Suprapubic skin (tissue), 4 donors: ENCODE measurements around the gene HINFP. TPM values are rescaled to one million over a fixed set of nuclear protein-coding genes. Genes with fewer than 3 reads are reported as not detected.
"Not testable (repeated sequence)": the region's sequence is repeated elsewhere in the genome, so short reads cannot be mapped to it uniquely, and the experiment has no call there.

Source experiments
- DNase-seq, 2 donors: peaks; one replicate each; pipeline ENCODE4 v3.0.0-alpha.2; 2019; ENCODE audit warnings: low spot score in 2 of 2
- H3K27ac ChIP-seq: fragments of 200-600 bp; sonication (generic); one replicate; pipeline ENCODE4 v1.5.1; 2019
- H3K27me3 ChIP-seq: fragments of 200-600 bp; sonication (generic); one replicate; pipeline ENCODE4 v1.5.1; 2019
- H3K36me3 ChIP-seq: fragments of 200-600 bp; sonication (generic); one replicate; pipeline ENCODE4 v1.5.1; 2019
- H3K4me1 ChIP-seq: fragments of 200-600 bp; sonication (generic); one replicate; pipeline ENCODE4 v1.5.1; 2019
- H3K4me3 ChIP-seq: fragments of 200-600 bp; sonication (generic); one replicate; pipeline ENCODE4 v1.5.1; 2019; ENCODE audit warnings: mild to moderate bottlenecking
- H3K9me3 ChIP-seq: fragments of 200-600 bp; sonication (generic); one replicate; pipeline ENCODE4 v1.5.1; 2019
- EP300 ChIP-seq: sonication (generic); formaldehyde crosslinking; IDR thresholded peaks from one replicate; pipeline ENCODE4 v1.6.1; 2017; ENCODE audit warnings: antibody characterized with exemption
- POLR2A ChIP-seq, 2 donors: fragments of 450-650 bp; IDR thresholded peaks; one replicate each; pipeline ENCODE4 v1.6.1; 2017; ENCODE audit warnings: antibody characterized with exemption in 2 of 2, mild to moderate bottlenecking in 2 of 2, moderate library complexity in 2 of 2
- POLR2AphosphoS5 ChIP-seq, 3 donors: sonication (generic); formaldehyde crosslinking; IDR thresholded peaks; one replicate each; pipeline ENCODE4 v1.6.1; 2017; ENCODE audit warnings: antibody characterized with exemption in 3 of 3
- WGBS: methylation state at CpG from one replicate; pipeline ENCODE4 v1.1.5; 2018; 5-methylcytosine and 5-hydroxymethylcytosine counted together
- total RNA-seq, 4 donors: library from RNA; depleted of rRNA; stranded (reverse); fragments of >200 nt; gene quantifications; one replicate each; pipeline ENCODE4 v1.1.0, GENCODE V29; 2016
- TF ChIP-seq, protein P1 (sequence below), 2 donors: fragments of 200-600 bp in 1 of 2; fragments of 450-650 bp in 1 of 2; sonication (generic) in 1 of 2; IDR thresholded peaks; one replicate each; pipeline ENCODE4 v1.5.1; 2016 to 2019; ENCODE audit warnings: antibody characterized with exemption in 2 of 2, mild to moderate bottlenecking in 1 of 2, moderate library complexity in 1 of 2

Gene HINFP
- total RNA-seq, 4 donors from 2014 or later = 16.1 to 45.1 (median 26.7) TPM

DNA sequence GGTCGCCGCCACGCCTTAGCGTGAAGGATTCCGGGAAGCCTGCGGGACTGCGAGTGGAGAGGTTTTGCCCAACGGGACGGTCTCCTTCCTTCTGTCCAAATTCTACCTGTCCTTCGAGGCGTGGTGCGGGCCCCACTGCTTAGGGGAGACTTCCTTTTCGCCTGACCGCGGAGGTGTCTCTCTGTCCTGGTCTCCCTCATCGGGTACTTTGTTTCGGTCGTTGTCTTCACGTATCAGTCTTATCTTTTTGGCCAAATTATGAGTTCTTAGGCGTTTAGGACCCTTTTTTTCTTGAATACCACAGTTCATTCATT is 388 bp downstream of the HINFP start:
- H3K4me1 ChIP-seq = peaks cover 38% of the 10 kb centered on the region
- WGBS = 3% methylated on average over 16 of the region's 20 CpGs
- H3K36me3 ChIP-seq = peaks cover 9% of the 10 kb centered on the region
- no peak for TF ChIP-seq POLR2A (IDR thresholded peaks at IDR 0.05)
- H3K9me3 ChIP-seq = no peaks in the 10 kb centered on the region
- no peaks in the 10 kb centered on the region for H3K27me3 ChIP-seq
- peak overlapping the region; percentile 63 for H3K4me3 ChIP-seq
- DNase-seq = no peak
- peak overlapping the region; percentile 85 for H3K27ac ChIP-seq

DNA sequence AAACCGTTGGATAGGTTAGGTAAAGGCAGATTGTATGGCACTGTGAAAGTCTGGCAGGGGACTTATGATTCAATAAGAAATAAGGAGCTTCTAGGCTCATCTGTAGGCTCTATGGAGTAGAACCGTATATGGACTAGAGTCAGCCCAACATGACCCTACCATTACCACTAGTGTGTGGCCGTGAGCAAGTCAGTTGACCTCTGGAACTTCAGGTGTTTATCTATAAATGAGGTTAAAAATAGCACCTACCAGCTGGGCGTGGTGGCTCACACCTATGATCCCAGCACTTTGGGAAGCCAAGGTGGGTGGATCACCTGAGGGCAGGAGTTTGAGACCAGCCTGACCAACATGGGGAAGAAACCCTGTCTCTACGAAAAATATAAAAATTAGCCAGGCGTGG is 4.4 kb downstream of the HINFP start:
- WGBS = 74% methylated on average over 6 of the region's 6 CpGs
- no peak overlapping the region for H3K27ac ChIP-seq
- H3K4me3 ChIP-seq = no peak overlapping the region
- H3K4me1 ChIP-seq = peaks cover 34% of the 10 kb centered on the region
- no peaks in the 10 kb centered on the region for H3K27me3 ChIP-seq
- no peak for DNase-seq
- H3K36me3 ChIP-seq = peaks cover 34% of the 10 kb centered on the region
- TF ChIP-seq, protein P1, sequence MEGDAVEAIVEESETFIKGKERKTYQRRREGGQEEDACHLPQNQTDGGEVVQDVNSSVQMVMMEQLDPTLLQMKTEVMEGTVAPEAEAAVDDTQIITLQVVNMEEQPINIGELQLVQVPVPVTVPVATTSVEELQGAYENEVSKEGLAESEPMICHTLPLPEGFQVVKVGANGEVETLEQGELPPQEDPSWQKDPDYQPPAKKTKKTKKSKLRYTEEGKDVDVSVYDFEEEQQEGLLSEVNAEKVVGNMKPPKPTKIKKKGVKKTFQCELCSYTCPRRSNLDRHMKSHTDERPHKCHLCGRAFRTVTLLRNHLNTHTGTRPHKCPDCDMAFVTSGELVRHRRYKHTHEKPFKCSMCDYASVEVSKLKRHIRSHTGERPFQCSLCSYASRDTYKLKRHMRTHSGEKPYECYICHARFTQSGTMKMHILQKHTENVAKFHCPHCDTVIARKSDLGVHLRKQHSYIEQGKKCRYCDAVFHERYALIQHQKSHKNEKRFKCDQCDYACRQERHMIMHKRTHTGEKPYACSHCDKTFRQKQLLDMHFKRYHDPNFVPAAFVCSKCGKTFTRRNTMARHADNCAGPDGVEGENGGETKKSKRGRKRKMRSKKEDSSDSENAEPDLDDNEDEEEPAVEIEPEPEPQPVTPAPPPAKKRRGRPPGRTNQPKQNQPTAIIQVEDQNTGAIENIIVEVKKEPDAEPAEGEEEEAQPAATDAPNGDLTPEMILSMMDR (IDR thresholded peaks at IDR 0.05) = no peak
- TF ChIP-seq EP300 (no peak), POLR2A (IDR thresholded peaks at IDR 0.05) (no peak), POLR2AphosphoS5 (IDR thresholded peaks at IDR 0.05) (no peak)
- H3K9me3 ChIP-seq = no peaks in the 10 kb centered on the region

DNA sequence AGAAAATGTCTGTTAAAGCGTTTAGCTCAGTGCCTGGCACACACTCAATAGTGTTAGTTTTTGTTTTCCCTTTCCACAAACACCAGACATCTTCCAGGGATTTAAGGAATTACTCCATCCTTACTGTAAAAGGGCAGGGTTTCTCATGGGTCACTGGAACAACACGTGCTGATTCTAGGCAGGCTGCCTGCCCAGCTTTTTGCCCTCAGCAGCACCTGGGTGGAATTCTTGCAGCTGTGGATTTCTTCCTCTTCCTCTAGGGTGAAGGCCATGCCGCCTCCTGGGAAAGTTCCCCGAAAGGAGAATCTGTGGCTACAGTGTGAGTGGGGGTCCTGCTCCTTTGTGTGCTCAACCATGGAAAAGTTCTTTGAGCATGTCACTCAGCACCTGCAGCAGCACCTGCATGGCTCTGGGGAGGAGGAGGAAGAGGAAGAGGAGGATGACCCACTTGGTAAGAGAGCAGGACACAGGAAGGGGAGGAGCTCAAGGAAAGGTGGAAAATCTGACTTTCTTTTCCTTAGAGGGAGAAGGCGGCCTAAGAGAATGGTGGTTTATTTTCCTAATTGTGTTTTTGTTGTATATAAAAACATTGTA is 5.4 kb downstream of the HINFP start:
- TF ChIP-seq, protein P1 (IDR thresholded peaks at IDR 0.05) = no peak
- TF ChIP-seq EP300 (no peak), POLR2A (IDR thresholded peaks at IDR 0.05) (no peak)
- WGBS = 55% methylated on average over 5 of the region's 5 CpGs
- H3K36me3 ChIP-seq = peaks cover 43% of the 10 kb centered on the region

DNA sequence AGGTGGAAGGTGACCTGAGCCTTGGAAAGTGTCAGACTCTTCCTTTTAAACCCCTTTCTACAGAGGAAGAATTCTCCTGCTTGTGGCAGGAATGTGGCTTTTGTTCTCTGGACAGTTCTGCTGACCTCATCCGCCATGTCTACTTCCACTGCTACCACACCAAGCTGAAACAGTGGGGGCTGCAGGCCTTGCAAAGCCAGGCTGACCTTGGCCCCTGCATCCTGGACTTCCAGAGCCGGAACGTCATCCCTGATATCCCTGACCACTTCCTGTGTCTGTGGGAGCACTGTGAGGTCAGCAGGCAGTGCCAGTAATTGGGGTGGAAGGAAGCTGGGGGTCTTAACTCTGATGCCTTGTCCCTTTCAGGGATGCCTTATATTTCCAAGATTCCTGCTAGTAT is 9.3 kb downstream of the HINFP start:
- TF ChIP-seq EP300 (no peak), POLR2A (IDR thresholded peaks at IDR 0.05) (no peak), POLR2AphosphoS5 (IDR thresholded peaks at IDR 0.05) (no peak)
- TF ChIP-seq, protein P1 (IDR thresholded peaks at IDR 0.05) = no peak
- H3K36me3 ChIP-seq = peaks cover 65% of the 10 kb centered on the region
- no peak overlapping the region for H3K27ac ChIP-seq
- no peaks in the 10 kb centered on the region for H3K9me3 ChIP-seq
- no peak overlapping the region for H3K4me3 ChIP-seq
- whole genome bisulfite sequencing = 74% methylated on average over 3 of the region's 3 CpGs
- DNase-seq = no peak
- peaks cover 14% of the 10 kb centered on the region for H3K4me1 ChIP-seq
- no peaks in the 10 kb centered on the region for H3K27me3 ChIP-seq

More for the DNA sequence above, 5.4 kb downstream of the HINFP start:
- Histone ChIP-seq H3K27me3 (no peaks in the 10 kb centered on the region), H3K4me1 (peaks cover 32% of the 10 kb centered on the region), H3K9me3 (no peaks in the 10 kb centered on the region), H3K4me3 (no peak overlapping the region), H3K27ac (no peak overlapping the region)
- no peak for DNase-seq

DNA sequence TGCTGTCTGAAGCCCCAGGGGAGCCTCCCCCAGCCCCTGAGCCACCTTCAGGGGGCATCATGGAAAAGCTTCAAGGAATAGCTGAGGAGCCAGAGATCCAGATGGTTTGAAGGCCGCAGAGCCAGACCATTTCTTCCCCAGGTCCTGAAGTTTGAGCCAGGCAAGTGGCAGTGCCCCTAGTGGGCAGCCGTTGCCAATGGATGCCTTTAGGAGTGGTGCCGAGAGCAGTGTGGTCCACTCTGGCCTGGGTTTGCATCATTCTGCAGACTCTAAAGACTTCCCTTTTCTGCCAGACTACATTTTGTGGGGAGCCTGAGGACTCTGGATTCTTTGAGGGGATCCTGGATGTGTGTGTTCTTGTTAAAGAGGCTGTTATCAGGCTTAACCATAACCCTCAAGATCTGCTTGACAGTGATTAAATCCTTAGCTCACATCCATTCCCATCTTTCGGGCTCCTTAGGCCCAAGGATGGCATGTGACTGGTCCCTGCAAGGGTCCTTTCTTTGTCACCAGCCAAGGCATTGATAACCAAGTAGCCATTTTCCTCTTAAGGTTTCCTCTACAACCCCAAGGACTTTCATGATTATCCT is 13.1 kb downstream of the HINFP start:
- 83% methylated on average over 1 of the region's 4 CpGs for WGBS
- DNase-seq = no peak
- peaks cover 54% of the 10 kb centered on the region for H3K36me3 ChIP-seq

DNA sequence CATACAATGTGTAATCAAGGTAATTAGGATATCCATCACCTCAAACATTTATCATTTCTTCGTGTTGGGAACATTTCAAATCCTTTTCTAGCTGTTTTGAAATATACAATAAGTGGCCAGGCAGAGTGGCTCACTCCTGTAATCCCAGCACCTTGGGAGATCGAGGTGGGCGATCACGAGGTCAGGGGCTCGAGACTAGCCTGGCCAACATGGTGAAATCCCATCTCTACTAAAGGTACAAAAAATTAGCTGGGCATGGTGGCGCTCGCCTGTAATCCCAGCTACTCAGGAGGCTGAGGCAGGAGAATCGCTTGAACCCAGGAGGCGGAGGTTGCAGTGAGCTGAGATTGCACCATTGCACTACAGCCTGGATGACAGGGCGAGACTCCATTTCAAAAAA is 17.9 kb downstream of the HINFP start:
- H3K9me3 ChIP-seq, H3K4me1 ChIP-seq, H3K36me3 ChIP-seq, DNase-seq, H3K4me3 ChIP-seq, H3K27ac ChIP-seq, H3K27me3 ChIP-seq: not testable (repeated sequence)
- 91% methylated on average over 10 of the region's 10 CpGs for WGBS

More for the DNA sequence above, 13.1 kb downstream of the HINFP start:
- Histone ChIP-seq H3K27me3 (no peaks in the 10 kb centered on the region), H3K4me3 (no peak overlapping the region), H3K9me3 (no peaks in the 10 kb centered on the region), H3K4me1 (no peaks in the 10 kb centered on the region), H3K27ac (no peak overlapping the region)
- TF ChIP-seq POLR2AphosphoS5 (IDR thresholded peaks at IDR 0.05) (no peak), POLR2A (IDR thresholded peaks at IDR 0.05) (no peak)
- TF ChIP-seq, protein P1 (IDR thresholded peaks at IDR 0.05) = peak in 1 of 2 donors; percentile 59
